ENCODE measurements around the gene MOV10. TPM values are rescaled to one million over a fixed set of nuclear protein-coding genes. Genes with fewer than 3 reads are reported as not detected.
A peak's percentile ranks its signal among the peaks of the same experiment; 100 is the strongest.

The MOV10 gene
- total and polyA plus RNA-seq, 9 of the 15 experiments (the other 6 are each of a cell fraction or from before 2014, with no cell fraction given): 16.7 to 105 (median 49.5) TPM

- no peak for TF ChIP-seq SLC30A9 (CRISPR knock-in tag; IDR thresholded peaks at IDR 0.05)
- 0 out of 2 replicates have a peak, but pooled peaks have one; percentile 82 for TF ChIP-seq THRAP3 (IDR thresholded peaks at IDR 0.05; ENCODE audit: borderline replicate concordance)
- TF ChIP-seq FOXM1 (IDR thresholded peaks at IDR 0.05; ENCODE audit: low read depth): peak; percentile 52
- TF ChIP-seq FOXM1 (CRISPR knock-in tag; IDR thresholded peaks at IDR 0.05; ENCODE audit: low read depth): no peak
- TF ChIP-seq SMARCC2 (IDR thresholded peaks at IDR 0.05; ENCODE audit: low read depth): peak; percentile 36; the same call in 1 of the 2 replicates
- peak; percentile 80 for TF ChIP-seq SMARCE1 (IDR thresholded peaks at IDR 0.05)
- peak; percentile 54 for TF ChIP-seq EGR1 (conservative IDR thresholded peaks at IDR 0.05)
- TF ChIP-seq L3MBTL2 (IDR thresholded peaks at IDR 0.05): no peak
- TF ChIP-seq, protein P1, sequence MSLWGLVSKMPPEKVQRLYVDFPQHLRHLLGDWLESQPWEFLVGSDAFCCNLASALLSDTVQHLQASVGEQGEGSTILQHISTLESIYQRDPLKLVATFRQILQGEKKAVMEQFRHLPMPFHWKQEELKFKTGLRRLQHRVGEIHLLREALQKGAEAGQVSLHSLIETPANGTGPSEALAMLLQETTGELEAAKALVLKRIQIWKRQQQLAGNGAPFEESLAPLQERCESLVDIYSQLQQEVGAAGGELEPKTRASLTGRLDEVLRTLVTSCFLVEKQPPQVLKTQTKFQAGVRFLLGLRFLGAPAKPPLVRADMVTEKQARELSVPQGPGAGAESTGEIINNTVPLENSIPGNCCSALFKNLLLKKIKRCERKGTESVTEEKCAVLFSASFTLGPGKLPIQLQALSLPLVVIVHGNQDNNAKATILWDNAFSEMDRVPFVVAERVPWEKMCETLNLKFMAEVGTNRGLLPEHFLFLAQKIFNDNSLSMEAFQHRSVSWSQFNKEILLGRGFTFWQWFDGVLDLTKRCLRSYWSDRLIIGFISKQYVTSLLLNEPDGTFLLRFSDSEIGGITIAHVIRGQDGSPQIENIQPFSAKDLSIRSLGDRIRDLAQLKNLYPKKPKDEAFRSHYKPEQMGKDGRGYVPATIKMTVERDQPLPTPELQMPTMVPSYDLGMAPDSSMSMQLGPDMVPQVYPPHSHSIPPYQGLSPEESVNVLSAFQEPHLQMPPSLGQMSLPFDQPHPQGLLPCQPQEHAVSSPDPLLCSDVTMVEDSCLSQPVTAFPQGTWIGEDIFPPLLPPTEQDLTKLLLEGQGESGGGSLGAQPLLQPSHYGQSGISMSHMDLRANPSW (CRISPR knock-in tag; IDR thresholded peaks at IDR 0.05): no peak
- TF ChIP-seq NEUROD1 (IDR thresholded peaks at IDR 0.05; ENCODE audit: borderline replicate concordance, low read depth, low read length, partially characterized antibody): peak; percentile 36
- TF ChIP-seq POLR2AphosphoS5 (IDR thresholded peaks at IDR 0.05; ENCODE audit: control insufficient read depth, insufficient read depth, low read depth, low read length): peak; percentile 59
- TF ChIP-seq RNF2 (IDR thresholded peaks at IDR 0.05): 0 out of 2 replicates have a peak, but pooled peaks have one; percentile 28
- TF ChIP-seq SNRNP70 (optimal IDR thresholded peaks at IDR 0.05; ENCODE audit: low read depth, low read length): peak; percentile 22
- no peak for TF ChIP-seq TBP (optimal IDR thresholded peaks at IDR 0.05; ENCODE audit: low read depth, low read length)
- no peak for TF ChIP-seq RBM34 (IDR thresholded peaks at IDR 0.05; ENCODE audit: borderline replicate concordance, insufficient read depth, low read length)
- 0 out of 2 replicates have a peak, but pooled peaks have one; percentile 28 for TF ChIP-seq NFIX (CRISPR knock-in tag; IDR thresholded peaks at IDR 0.05; ENCODE audit: low read depth)
- no peak for TF ChIP-seq CBFA2T2 (conservative IDR thresholded peaks at IDR 0.05)
- no peak for TF ChIP-seq RBM14 (IDR thresholded peaks at IDR 0.05; ENCODE audit: borderline replicate concordance, insufficient read depth, low read depth, low read length)
- peak; percentile 70 for TF ChIP-seq TAF9B (IDR thresholded peaks at IDR 0.05; ENCODE audit: partially characterized antibody)
- no peak for TF ChIP-seq ZSCAN29 (IDR thresholded peaks at IDR 0.05)
- TF ChIP-seq, protein P2, sequence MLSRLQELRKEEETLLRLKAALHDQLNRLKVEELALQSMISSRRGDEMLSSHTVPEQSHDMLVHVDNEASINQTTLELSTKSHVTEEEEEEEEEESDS (CRISPR knock-in tag; IDR thresholded peaks at IDR 0.05): no peak
- peak; percentile 57; the same call in 1 of the 2 replicates for TF ChIP-seq MBD2 (IDR thresholded peaks at IDR 0.05; ENCODE audit: borderline replicate concordance, low read depth)
- no peak; the same call in 1 of the 2 replicates for TF ChIP-seq FOSL1 (tag; conservative IDR thresholded peaks at IDR 0.05)
Observed at GRCh38 chr1:112674440-112674985, at the start of gene MOV10 (continued).
